Activated naive CD4-positive, alpha-beta T cell treated with anti-CD3 and anti-CD28 coated beads for 36 hours (primary cell): ENCODE measurements around the gene MPIG6B. TPM values are rescaled to one million over a fixed set of nuclear protein-coding genes. Genes with fewer than 3 reads are reported as not detected.

Experiments used
- CTCF ChIA-PET: fragments of 350-600 bp; sonication (Branson Sonifier 250); formaldehyde crosslinking; loops from one replicate; lab custom pipeline; 2021; ENCODE audit warnings: antibody characterized with exemption; lab: Charles Lee
- DNase-seq: peaks from one replicate; pipeline ENCODE4 v3.0.0-alpha.2; 2020
- H3K27ac Mint-ChIP-seq: one replicate; pipeline ENCODE4 v1.8.0; 2021; ENCODE audit warnings: mild to moderate bottlenecking, mixed read lengths
- H3K27me3 Mint-ChIP-seq: one replicate; pipeline ENCODE4 v1.8.0; 2021; ENCODE audit warnings: low read depth, mixed read lengths
- H3K36me3 Mint-ChIP-seq: one replicate; pipeline ENCODE4 v1.8.0; 2021; ENCODE audit warnings: low read depth, mixed read lengths
- H3K4me1 Mint-ChIP-seq: one replicate; pipeline ENCODE4 v1.8.0; 2021; ENCODE audit warnings: low read depth, mixed read lengths
- H3K4me3 Mint-ChIP-seq: one replicate; pipeline ENCODE4 v1.8.0; 2021; ENCODE audit warnings: mild to moderate bottlenecking, moderate library complexity, mixed read lengths
- H3K9me3 Mint-ChIP-seq: one replicate; pipeline ENCODE4 v1.8.0; 2021; ENCODE audit warnings: mixed read lengths
- intact Hi-C: fragments of 100-400 bp; cut with micrococcal nuclease; formaldehyde crosslinking; loops from one replicate; pipeline ENCODE4 v1.15.1; 2023
- total RNA-seq, 2 experiments: library from RNA; stranded (reverse); gene quantifications; one replicate each; pipeline ENCODE4 v1.2.3, GENCODE V29; 2021

MPIG6B gene
- total RNA-seq, 2 experiments from 2014 or later = 0.49 TPM; not detected in 1

GRCh38 chr6:31689249-31690110 lies 33.7 kb upstream of the MPIG6B start:
- intact Hi-C loops = no loop called here
- CTCF ChIA-PET = interaction anchor here (0.5 to 1.9 kb wide), 3 partner anchors 9 to 247 kb away, joined by 4 to 7 read pairs (median 5); partner anchors contain the start of gene LY6G5C
- DNase-seq = peak; percentile 33
- H3K36me3 Mint-ChIP-seq = peaks cover 9% of the 10 kb centered on the region
- no peak overlapping the region for H3K4me3 Mint-ChIP-seq
- peaks cover 3% of the 10 kb centered on the region for H3K4me1 Mint-ChIP-seq
- H3K27ac Mint-ChIP-seq = no peak overlapping the region
- no peaks in the 10 kb centered on the region for H3K27me3 Mint-ChIP-seq
- H3K9me3 Mint-ChIP-seq = no peaks in the 10 kb centered on the region

DNA sequence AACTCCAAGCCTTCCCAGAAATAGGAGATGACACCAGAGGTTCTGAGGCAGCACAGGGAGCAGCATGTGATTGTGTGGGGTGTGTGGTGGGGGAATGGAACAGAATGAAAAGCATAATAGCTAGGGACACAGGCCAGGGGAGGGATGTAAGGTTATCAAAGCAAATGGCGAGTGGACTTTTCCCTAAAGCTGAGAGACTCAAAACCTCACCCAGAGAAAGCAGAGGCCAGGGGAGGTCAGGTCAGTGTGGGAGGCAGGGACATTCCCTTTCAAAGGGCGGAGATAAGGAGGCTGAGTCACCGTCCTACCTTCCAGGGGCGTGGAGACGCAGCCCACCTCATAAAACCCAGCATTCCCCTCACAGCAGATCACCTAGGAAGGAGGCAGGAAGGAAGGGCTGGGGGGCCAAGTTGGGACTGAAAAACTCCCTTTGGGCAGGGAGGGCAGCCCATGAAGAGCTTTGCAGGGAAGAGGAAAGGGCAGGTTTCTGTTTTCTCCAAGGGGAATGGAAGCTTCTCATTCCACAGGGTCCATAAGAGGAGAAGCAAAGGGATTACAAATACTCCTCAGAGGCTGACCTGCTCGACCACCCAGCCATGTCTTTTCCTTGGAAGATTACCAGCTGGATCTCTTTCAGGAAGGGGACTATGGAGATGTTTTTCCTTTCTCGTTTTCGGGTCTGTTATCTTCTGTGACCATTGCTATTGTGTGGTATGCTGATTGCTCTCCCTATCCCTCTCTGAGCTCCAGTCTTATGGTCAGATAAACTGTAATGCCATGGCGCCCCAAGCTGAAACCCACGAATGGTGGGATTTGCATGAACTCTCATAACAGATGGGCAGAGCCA lies 32.7 kb upstream of the MPIG6B start:
- peaks cover 9% of the 10 kb centered on the region for H3K36me3 Mint-ChIP-seq
- CTCF ChIA-PET = interaction anchor here (0.5 to 1.9 kb wide), 4 partner anchors 10 to 217 kb away, joined by 3 to 7 read pairs (median 4); partner anchors contain the start of gene LY6G5C

GRCh38 chr6:31691078-31691463 lies 32.1 kb upstream of the MPIG6B start:
- H3K4me1 Mint-ChIP-seq = peaks cover 3% of the 10 kb centered on the region
- DNase-seq = no peak
- peaks cover 10% of the 10 kb centered on the region for H3K36me3 Mint-ChIP-seq
- H3K27me3 Mint-ChIP-seq = no peaks in the 10 kb centered on the region
- H3K27ac Mint-ChIP-seq = no peak overlapping the region
- intact Hi-C loops = no loop called here
- H3K9me3 Mint-ChIP-seq = no peaks in the 10 kb centered on the region
- CTCF ChIA-PET = interaction anchor here (0.7 to 0.9 kb wide), 3 partner anchors 13 to 30 kb away, joined by 3 to 4 read pairs (median 3); no protein-coding TSS in a partner anchor
- H3K4me3 Mint-ChIP-seq = no peak overlapping the region

More for the DNA sequence above, 32.7 kb upstream of the MPIG6B start:
- no peaks in the 10 kb centered on the region for H3K9me3 Mint-ChIP-seq
- H3K27me3 Mint-ChIP-seq = no peaks in the 10 kb centered on the region
- no peak overlapping the region for H3K4me3 Mint-ChIP-seq
- H3K27ac Mint-ChIP-seq = peak overlapping the region; percentile 54
- intact Hi-C loops = no loop called here
- peaks cover 3% of the 10 kb centered on the region for H3K4me1 Mint-ChIP-seq
- DNase-seq = no peak

GRCh38 chr6:31691564-31692108 lies 31.5 kb upstream of the MPIG6B start:
- Mint-ChIP-seq H3K27me3 (no peaks in the 10 kb centered on the region), H3K36me3 (peaks cover 13% of the 10 kb centered on the region), H3K4me1 (peaks cover 3% of the 10 kb centered on the region), H3K4me3 (no peak overlapping the region), H3K9me3 (no peaks in the 10 kb centered on the region), H3K27ac (no peak overlapping the region)
- intact Hi-C loops = no loop called here
- DNase-seq = no peak
- CTCF ChIA-PET = interaction anchor here (0.9 kb wide), 1 partner anchor 19 kb away, joined by 3 read pairs; no protein-coding TSS in a partner anchor

DNA sequence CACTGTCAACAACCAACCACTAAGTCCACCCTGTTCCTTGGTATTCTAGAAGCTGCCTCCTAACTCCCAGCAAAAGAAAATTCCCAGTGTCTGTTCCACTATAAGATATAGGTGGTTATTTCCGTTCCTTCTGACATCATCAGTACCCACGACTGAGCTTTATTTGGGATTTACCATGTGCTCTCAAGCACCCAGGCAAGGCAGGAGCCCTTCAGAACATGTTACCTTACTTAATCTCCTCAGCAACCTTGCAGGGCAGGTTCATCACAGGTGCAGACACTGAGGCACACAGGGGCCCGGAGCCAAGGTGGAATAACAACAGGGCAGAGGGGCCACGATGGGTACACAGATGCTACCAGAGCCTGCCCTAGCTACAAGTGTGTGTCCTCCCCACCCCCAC lies 30.8 kb upstream of the MPIG6B start:
- no peaks in the 10 kb centered on the region for H3K27me3 Mint-ChIP-seq
- DNase-seq = no peak
- H3K36me3 Mint-ChIP-seq = peaks cover 15% of the 10 kb centered on the region
- H3K9me3 Mint-ChIP-seq = no peaks in the 10 kb centered on the region
- H3K27ac Mint-ChIP-seq = no peak overlapping the region
- intact Hi-C loops = no loop called here
- CTCF ChIA-PET = no interaction called here
- H3K4me1 Mint-ChIP-seq = peaks cover 5% of the 10 kb centered on the region
- H3K4me3 Mint-ChIP-seq = no peak overlapping the region

DNA sequence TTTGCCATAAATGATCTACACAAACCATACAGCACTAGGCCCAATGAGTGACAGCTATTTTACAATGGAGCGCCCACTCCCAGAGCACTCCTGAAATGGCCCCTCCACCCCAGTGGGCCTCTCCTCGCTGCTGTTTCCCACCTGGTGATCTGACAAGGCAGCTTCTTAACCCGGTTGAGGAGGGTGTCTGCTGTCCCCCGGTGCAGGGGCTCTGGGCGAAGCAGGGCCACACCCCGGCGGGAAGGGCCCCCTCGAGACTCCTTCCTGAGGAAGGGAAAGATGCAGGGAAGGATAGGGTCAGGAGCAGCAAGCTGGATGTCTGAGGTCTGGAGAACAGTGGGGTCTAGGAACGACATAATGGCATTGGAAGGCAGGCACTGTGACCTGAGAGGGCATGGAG lies 30.3 kb upstream of the MPIG6B start:
- H3K9me3 Mint-ChIP-seq = no peaks in the 10 kb centered on the region
- H3K4me3 Mint-ChIP-seq = no peak overlapping the region
- H3K4me1 Mint-ChIP-seq = peaks cover 10% of the 10 kb centered on the region
- no peak overlapping the region for H3K27ac Mint-ChIP-seq
- intact Hi-C loops = no loop called here
- CTCF ChIA-PET = no interaction called here
- no peaks in the 10 kb centered on the region for H3K27me3 Mint-ChIP-seq
- no peak for DNase-seq
- H3K36me3 Mint-ChIP-seq = peaks cover 19% of the 10 kb centered on the region

DNA sequence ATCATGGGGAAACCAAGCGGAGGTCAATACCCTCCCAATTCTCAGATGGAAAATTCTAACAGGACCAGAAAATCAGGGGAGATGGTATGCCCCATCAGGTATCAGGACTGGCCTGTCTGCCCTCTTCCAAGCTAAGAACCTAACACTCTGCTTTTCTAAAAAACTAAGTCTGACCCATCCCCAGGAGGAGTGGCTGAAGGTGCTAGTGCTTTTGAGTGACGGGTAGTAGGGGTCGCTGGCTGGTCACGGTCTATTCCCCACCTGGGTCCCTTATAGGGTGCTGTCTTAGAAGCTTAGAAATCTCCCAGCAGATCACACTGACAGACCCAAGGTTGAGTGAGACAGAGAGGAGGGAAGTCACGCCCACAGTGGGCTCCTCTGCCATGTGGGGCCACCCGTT lies 29.6 kb upstream of the MPIG6B start:
- intact Hi-C loops = no loop called here

GRCh38 chr6:31697555-31697954 lies 25.6 kb upstream of the MPIG6B start:
- DNase-seq = peak; percentile 32
- Mint-ChIP-seq H3K27me3 (no peaks in the 10 kb centered on the region), H3K27ac (peak overlapping the region; percentile 70), H3K4me1 (peaks cover 25% of the 10 kb centered on the region), H3K4me3 (no peak overlapping the region), H3K36me3 (peaks cover 19% of the 10 kb centered on the region), H3K9me3 (no peaks in the 10 kb centered on the region)
- intact Hi-C loops = no loop called here
- CTCF ChIA-PET = no interaction called here

More for the DNA sequence above, 29.6 kb upstream of the MPIG6B start:
- Mint-ChIP-seq H3K4me3 (no peak overlapping the region), H3K27me3 (no peaks in the 10 kb centered on the region), H3K36me3 (peaks cover 20% of the 10 kb centered on the region), H3K9me3 (no peaks in the 10 kb centered on the region), H3K4me1 (peaks cover 12% of the 10 kb centered on the region), H3K27ac (no peak overlapping the region)
- CTCF ChIA-PET = interaction anchor here (2.3 kb wide), 1 partner anchor 12 kb away, joined by 6 read pairs; the partner anchor contains the start of gene LY6G5C
- DNase-seq = no peak

GRCh38 chr6:31700740-31701401 lies 22.3 kb upstream of the MPIG6B start:
- H3K4me1 Mint-ChIP-seq = peaks cover 28% of the 10 kb centered on the region
- CTCF ChIA-PET = no interaction called here
- no peak overlapping the region for H3K4me3 Mint-ChIP-seq
- DNase-seq = no peak
- no peaks in the 10 kb centered on the region for H3K9me3 Mint-ChIP-seq
- H3K27me3 Mint-ChIP-seq = no peaks in the 10 kb centered on the region
- peaks cover 18% of the 10 kb centered on the region for H3K36me3 Mint-ChIP-seq
- intact Hi-C loops = no loop called here
- H3K27ac Mint-ChIP-seq = no peak overlapping the region

DNA sequence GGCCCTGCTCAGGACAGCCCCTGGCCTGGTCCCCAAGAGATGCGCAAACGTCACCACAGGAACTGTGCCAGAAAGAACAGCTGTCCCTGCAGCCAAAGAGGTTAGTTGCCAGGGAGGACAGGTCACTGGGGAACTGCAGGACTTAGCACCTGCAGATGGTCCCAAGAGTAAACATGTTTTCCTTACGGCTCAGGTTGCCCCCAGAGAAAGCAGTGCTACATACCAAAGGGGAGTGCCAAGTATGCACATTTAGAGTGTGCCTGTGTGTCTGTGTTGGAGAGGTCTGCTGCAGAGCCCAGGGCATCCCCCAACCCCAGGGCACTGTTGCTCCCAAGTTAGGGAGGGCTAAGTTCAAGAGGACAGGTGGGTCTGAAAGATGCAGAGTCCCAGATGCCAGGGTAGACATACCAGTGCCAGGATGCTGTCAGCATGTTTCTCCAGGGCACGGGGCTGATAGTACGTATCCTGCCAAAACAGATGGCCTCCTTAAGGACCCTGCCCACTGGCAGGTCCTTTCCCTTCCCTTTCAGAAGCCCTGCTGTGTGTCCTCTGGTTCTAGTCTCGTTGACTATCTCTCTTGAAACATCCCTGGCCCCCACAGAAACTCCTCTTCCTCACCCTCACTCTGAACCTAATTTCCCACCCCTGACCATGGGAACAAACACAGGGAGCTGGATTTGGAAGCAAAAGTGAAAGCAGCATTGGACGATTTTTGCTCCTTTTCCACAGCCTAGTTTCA lies 21.3 kb upstream of the MPIG6B start:
- DNase-seq = peak; percentile 7
- Mint-ChIP-seq H3K4me3 (peak overlapping the region; percentile 99), H3K36me3 (peaks cover 13% of the 10 kb centered on the region), H3K27ac (peak overlapping the region; percentile 97), H3K9me3 (no peaks in the 10 kb centered on the region), H3K27me3 (no peaks in the 10 kb centered on the region), H3K4me1 (peaks cover 28% of the 10 kb centered on the region)
- CTCF ChIA-PET = no interaction called here
- intact Hi-C loops = no loop called here

- H3K4me3 Mint-ChIP-seq = peak overlapping the region; percentile 99
Measured at GRCh38 chr6:31702405-31702818, 20.8 kb upstream of the MPIG6B start.

More at GRCh38 chr6:31702405-31702818, 20.8 kb upstream of the MPIG6B start:
- intact Hi-C loops = no loop called here
- H3K9me3 Mint-ChIP-seq = no peaks in the 10 kb centered on the region
- peak; percentile 72 for DNase-seq
- H3K4me1 Mint-ChIP-seq = peaks cover 26% of the 10 kb centered on the region
- peaks cover 10% of the 10 kb centered on the region for H3K36me3 Mint-ChIP-seq
- CTCF ChIA-PET = interaction anchor here (1.1 kb wide), 1 partner anchor 128 kb away, joined by 4 read pairs; no protein-coding TSS in a partner anchor
- H3K27ac Mint-ChIP-seq = peak overlapping the region; percentile 97
- no peaks in the 10 kb centered on the region for H3K27me3 Mint-ChIP-seq
